Measurements from ENCODE around the gene ZNF620.
"Not testable (repeated sequence)": the region's sequence is repeated elsewhere in the genome, so short reads cannot be mapped to it uniquely, and the experiment has no call there.

The ZNF620 gene

GRCh38 chr3:40504636-40505430 is 1.0 kb upstream of the ZNF620 start:
- peak; percentile 86 to 94 for DNase-seq

GRCh38 chr3:40511031-40511718 is 5.3 kb downstream of the ZNF620 start:
- peak; percentile 13 to 34 for DNase-seq

GRCh38 chr3:40516201-40516600 is 10.4 kb downstream of the ZNF620 start:
- no peak for DNase-seq

GRCh38 chr3:40518067-40518466 is 12.2 kb downstream of the ZNF620 start:
- DNase-seq: no peak

GRCh38 chr3:40518848-40519247 is 13.0 kb downstream of the ZNF620 start:
- no peak for DNase-seq

- DNase-seq: no peak
These were observed 15.4 kb downstream of the ZNF620 start for GRCh38 chr3:40521254-40521653.

- DNase-seq: no peak
These were observed 17.9 kb downstream of the ZNF620 start for GRCh38 chr3:40523781-40524180.

GRCh38 chr3:40524222-40524567 is 18.4 kb downstream of the ZNF620 start:
- no peak for DNase-seq

GRCh38 chr3:40524568-40525285 is 18.9 kb downstream of the ZNF620 start, which contains the start of gene ZNF621:
Gene ZNF621, plus strand, starts transcription at chr3:40524960. Its CDS starts 881 bp downstream, at chr3:40525841.
- peak; percentile 87 to 92 for DNase-seq

- no peak for DNase-seq
These were observed 22.6 kb downstream of the ZNF620 start for GRCh38 chr3:40528426-40528825.

GRCh38 chr3:40532252-40532651 is 26.4 kb downstream of the ZNF620 start:
- DNase-seq: no peak

- DNase-seq: no peak
These were observed 28.4 kb downstream of the ZNF620 start for GRCh38 chr3:40534283-40534682.

- peak in 1 of 2 donors; percentile 8 for DNase-seq
These were observed 41.0 kb downstream of the ZNF620 start for GRCh38 chr3:40546816-40547215.

- DNase-seq: no peak
These were observed 44.3 kb downstream of the ZNF620 start for GRCh38 chr3:40550167-40550566.

- no peak for DNase-seq
These were observed 51.8 kb downstream of the ZNF620 start for GRCh38 chr3:40557575-40558161.

GRCh38 chr3:40562482-40562881 is 56.6 kb downstream of the ZNF620 start:
- DNase-seq: not testable (repeated sequence)

GRCh38 chr3:40565629-40566028 is 59.8 kb downstream of the ZNF620 start:
- DNase-seq: not testable (repeated sequence)

- DNase-seq: no peak
These were observed 60.9 kb downstream of the ZNF620 start for GRCh38 chr3:40566694-40567093.

Data from inflammatory macrophage (primary cell).